Testis (tissue), 2 donors: ENCODE data around the gene UBE2R2.

Source experiments
- CTCF ChIP-seq, 3 experiments: fragments of 450-650 bp in 2 of 3; fragments of 200-600 bp in 1 of 3; sonication (generic) in 1 of 3; IDR thresholded peaks; one replicate each; pipeline ENCODE4 v1.5.1; 2016 to 2019; ENCODE audit warnings: antibody characterized with exemption in 3 of 3, mild to moderate bottlenecking in 2 of 3, moderate library complexity in 1 of 3
- POLR2A ChIP-seq: fragments of 450-650 bp; IDR thresholded peaks from one replicate; pipeline ENCODE4 v1.6.1; 2017; ENCODE audit warnings: antibody characterized with exemption, mild to moderate bottlenecking, moderate library complexity

GRCh38 chr9:33950371-33950770, 133.4 kb downstream of the UBE2R2 start:
- TF ChIP-seq CTCF (IDR thresholded peaks at IDR 0.05): no peak
- TF ChIP-seq POLR2A: no peak
